AG09309 (cell line): ENCODE results near the gene ORC5.

Source experiments
- DNase-seq: peaks from one replicate; pipeline ENCODE4 v3.0.0-alpha.2; 2010; ENCODE audit warnings: low read depth
- H3K4me3 ChIP-seq: 2 replicates; pipeline ENCODE4 v1.5.1; 2011; ENCODE audit warnings: mild to moderate bottlenecking, low read depth, low read length, moderate library complexity; ENCODE audit not compliant: control insufficient read depth
- TF ChIP-seq, protein P1 (sequence below): IDR thresholded peaks from 2 replicates; pipeline ENCODE4 v1.5.1; 2011; ENCODE audit warnings: mild to moderate bottlenecking, low read depth, low read length, inconsistent platforms; ENCODE audit not compliant: insufficient read depth, control insufficient read depth; ENCODE audit errors: missing control alignments

The ORC5 gene

GRCh38 chr7:104207731-104208420, at the start of gene ORC5:
TSS of gene ORC5 (minus strand) at chr7:104208013. CDS start at chr7:104207904, 109 bp downstream.
- TF ChIP-seq, protein P1, sequence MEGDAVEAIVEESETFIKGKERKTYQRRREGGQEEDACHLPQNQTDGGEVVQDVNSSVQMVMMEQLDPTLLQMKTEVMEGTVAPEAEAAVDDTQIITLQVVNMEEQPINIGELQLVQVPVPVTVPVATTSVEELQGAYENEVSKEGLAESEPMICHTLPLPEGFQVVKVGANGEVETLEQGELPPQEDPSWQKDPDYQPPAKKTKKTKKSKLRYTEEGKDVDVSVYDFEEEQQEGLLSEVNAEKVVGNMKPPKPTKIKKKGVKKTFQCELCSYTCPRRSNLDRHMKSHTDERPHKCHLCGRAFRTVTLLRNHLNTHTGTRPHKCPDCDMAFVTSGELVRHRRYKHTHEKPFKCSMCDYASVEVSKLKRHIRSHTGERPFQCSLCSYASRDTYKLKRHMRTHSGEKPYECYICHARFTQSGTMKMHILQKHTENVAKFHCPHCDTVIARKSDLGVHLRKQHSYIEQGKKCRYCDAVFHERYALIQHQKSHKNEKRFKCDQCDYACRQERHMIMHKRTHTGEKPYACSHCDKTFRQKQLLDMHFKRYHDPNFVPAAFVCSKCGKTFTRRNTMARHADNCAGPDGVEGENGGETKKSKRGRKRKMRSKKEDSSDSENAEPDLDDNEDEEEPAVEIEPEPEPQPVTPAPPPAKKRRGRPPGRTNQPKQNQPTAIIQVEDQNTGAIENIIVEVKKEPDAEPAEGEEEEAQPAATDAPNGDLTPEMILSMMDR = no peak
- H3K4me3 ChIP-seq = peak within 1 kb of the TSS; percentile 95
- no peak for DNase-seq

DNA sequence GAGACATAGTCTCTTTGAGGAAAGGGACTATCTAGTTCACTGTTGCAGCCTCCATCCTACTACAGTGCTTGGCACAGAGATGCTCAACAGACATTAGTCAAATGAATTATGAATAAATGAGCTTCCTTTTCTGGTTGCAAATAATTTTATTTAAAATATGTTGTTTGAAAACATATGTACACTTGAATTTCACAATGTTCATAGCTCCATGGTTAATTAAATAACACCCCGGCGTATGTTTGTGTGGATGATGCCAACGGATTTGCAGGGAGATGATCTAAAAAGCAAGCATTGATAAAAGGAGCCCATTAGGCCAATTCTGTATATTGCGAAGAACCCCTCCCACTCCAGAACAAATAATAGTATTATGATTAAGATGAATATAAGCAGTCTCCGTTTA, 47.8 kb upstream of the ORC5 start:
- no peak overlapping the region for H3K4me3 ChIP-seq
- DNase-seq = no peak
- TF ChIP-seq, protein P1 = no peak

DNA sequence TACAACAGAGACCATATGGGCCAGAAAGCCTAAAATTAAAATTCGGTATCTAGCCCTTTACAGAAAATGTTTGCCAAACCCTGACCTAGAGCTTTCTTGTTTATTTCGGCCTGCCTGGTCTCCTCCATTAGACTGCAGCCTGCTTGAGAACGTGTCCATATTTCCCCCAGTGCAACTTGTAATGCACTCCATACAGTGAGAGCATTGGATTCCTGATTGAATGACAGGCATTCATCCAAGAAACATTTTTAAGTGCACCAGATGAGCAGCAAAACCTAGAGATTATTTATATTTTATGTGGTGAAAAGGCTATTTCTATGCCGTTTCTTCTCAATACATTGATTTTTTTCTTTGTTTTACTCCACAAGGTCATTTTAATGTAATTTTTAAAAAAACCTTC, 47.4 kb upstream of the ORC5 start:
- DNase-seq = no peak
- no peak overlapping the region for H3K4me3 ChIP-seq
- TF ChIP-seq, protein P1 = no peak

DNA sequence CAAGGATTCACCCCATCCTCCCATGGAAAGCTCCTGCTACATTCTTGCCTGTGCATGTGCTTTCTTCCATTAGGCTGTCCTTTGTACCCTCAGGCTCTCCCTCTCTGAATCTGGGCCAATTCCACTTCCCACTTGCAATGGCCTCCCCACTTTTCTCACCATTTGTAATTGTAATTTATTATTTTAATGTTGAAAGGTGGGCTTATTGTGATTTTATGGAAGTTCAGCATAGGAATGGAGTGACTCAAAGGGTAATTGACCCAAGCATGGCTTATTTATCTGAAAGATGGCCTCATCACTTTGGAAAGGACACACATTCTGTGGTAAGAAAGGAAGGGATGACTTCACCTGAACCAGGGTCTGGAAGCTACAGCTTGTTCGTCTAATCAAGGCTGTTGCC, 46.9 kb upstream of the ORC5 start:
- DNase-seq = no peak
- TF ChIP-seq, protein P1 = no peak
- no peak overlapping the region for H3K4me3 ChIP-seq

GRCh38 chr7:104252409-104253134, 44.8 kb upstream of the ORC5 start:
- DNase-seq = no peak
- TF ChIP-seq, protein P1 = peak; percentile 24
- no peak overlapping the region for H3K4me3 ChIP-seq

- DNase-seq = no peak
- no peak overlapping the region for H3K4me3 ChIP-seq
- TF ChIP-seq, protein P1 = no peak
These were observed 34.8 kb upstream of the ORC5 start for GRCh38 chr7:104242638-104243037.
